Skeletal muscle tissue (tissue), 4 donors: ENCODE data around the gene FAM111A. TPM values are rescaled to one million over a fixed set of nuclear protein-coding genes. Genes with fewer than 3 reads are reported as not detected.

ENCODE experiments used
- H3K27ac ChIP-seq: one replicate; pipeline ENCODE4 v1.7.0; 2013; ENCODE audit warnings: mild to moderate bottlenecking, low read depth, low read length, inconsistent platforms
- H3K27me3 ChIP-seq, 3 donors: one replicate each; pipeline ENCODE4 v1.7.0; 2013; ENCODE audit warnings: low read length in 3 of 3; ENCODE audit not compliant: control insufficient read depth in 3 of 3, insufficient read depth in 3 of 3
- H3K36me3 ChIP-seq, 3 donors: one replicate each; pipeline ENCODE4 v1.7.0; 2013; ENCODE audit warnings: low read length in 3 of 3; ENCODE audit not compliant: control insufficient read depth in 3 of 3, insufficient read depth in 3 of 3
- H3K4me1 ChIP-seq, 3 donors: one replicate each; pipeline ENCODE4 v1.7.0; 2013; ENCODE audit warnings: low read length in 3 of 3, mild to moderate bottlenecking in 3 of 3; ENCODE audit not compliant: control insufficient read depth in 3 of 3, insufficient read depth in 3 of 3
- H3K4me3 ChIP-seq, 3 donors: one replicate each; pipeline ENCODE4 v1.7.0; 2013; ENCODE audit warnings: low read length in 3 of 3
- H3K9ac ChIP-seq, 3 donors: one replicate each; pipeline ENCODE4 v1.7.0; 2013; ENCODE audit warnings: low read length in 3 of 3, mild to moderate bottlenecking in 3 of 3, moderate library complexity in 2 of 3, low read depth in 1 of 3
- H3K9me3 ChIP-seq, 3 donors: one replicate each; pipeline ENCODE4 v1.7.0; 2013; ENCODE audit warnings: low read length in 3 of 3; ENCODE audit not compliant: control insufficient read depth in 3 of 3
- total RNA-seq: library from RNA; depleted of rRNA; stranded (reverse); fragments of >200 nt; gene quantifications from one replicate; pipeline ENCODE4 v1.2.3, GENCODE V29; 2014
- donor health status: Osteomylitis.

FAM111A gene
- total RNA-seq, 1 donor from 2014 or later, result 17.2 TPM

GRCh38 chr11:59158206-59159068 lies 15.8 kb downstream of the FAM111A start:
- H3K27me3 ChIP-seq, result no peaks in the 10 kb centered on the region
- no peak overlapping the region for H3K4me3 ChIP-seq
- no peak overlapping the region for H3K27ac ChIP-seq

GRCh38 chr11:59164028-59164427 lies 21.4 kb downstream of the FAM111A start:
- Histone ChIP-seq H3K9ac (no peak overlapping the region), H3K36me3 (no peaks in the 10 kb centered on the region), H3K27me3 (no peaks in the 10 kb centered on the region), H3K4me1 (no peaks in the 10 kb centered on the region), H3K4me3 (no peak overlapping the region), H3K27ac (no peak overlapping the region), H3K9me3 (no peaks in the 10 kb centered on the region)

More at GRCh38 chr11:59158206-59159068, 15.8 kb downstream of the FAM111A start:
- Histone ChIP-seq H3K9me3 (no peaks in the 10 kb centered on the region), H3K9ac (no peak overlapping the region), H3K4me1 (no peaks in the 10 kb centered on the region), H3K36me3 (no peaks in the 10 kb centered on the region)

DNA sequence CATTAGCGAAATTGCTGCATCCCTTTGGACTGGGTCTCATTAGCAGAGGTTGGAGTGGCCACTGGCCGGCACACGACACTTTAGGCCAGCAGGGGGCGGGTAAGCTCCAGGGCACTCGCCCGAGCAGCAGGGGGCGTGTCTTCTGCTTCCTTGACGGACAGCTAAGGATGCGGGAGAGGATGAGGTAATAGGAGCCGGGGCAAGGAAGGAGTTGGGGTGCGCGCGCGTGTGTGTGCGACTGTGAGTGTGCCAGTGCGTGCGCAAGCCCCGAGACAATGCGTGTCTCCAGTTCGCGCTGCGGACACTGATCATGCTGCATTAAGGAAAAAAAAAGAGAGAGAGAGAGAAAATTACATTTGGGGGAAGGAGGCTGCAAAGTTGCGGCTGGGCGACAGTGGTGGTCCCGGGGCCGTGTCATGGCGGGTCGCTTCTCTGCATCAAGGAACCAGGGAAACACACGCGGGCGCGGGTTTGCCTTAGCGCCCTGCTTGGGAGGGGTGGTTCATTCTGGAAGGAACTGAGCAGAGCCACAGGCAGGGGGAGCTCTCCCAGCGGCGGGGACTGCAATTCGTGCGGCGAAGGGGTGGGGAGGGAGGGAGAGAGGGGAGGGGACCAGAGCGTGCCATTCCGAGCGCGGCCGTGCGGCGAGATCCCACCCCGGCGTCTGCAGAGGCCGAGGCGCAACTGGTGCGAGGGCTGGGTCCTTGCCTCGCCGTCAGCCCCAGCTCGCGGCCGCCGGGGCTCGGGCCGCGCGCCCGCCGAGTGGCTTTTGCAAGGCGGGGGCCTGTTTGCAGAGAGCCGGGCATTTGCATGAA lies 29.1 kb downstream of the FAM111A start, which contains the start of gene DTX4:
Gene DTX4, plus strand, starts transcription at position 625 of the 815 bp plus-strand sequence. CDS start 464 bp downstream, outside the sequence.
- H3K4me1 ChIP-seq, result peaks cover 7 to 17% (median 12%) of the 10 kb centered on the region in 3 donors
- no peaks in the 10 kb centered on the region for H3K9me3 ChIP-seq
- H3K27me3 ChIP-seq, result peaks cover 6 to 11% (median 9%) of the 10 kb centered on the region in 3 donors
- H3K4me3 ChIP-seq, result peak within 1 kb of the TSS; percentile 77 to 81 (median 78)
- H3K27ac ChIP-seq, result no peak within 1 kb of the TSS
- peak within 1 kb of the TSS in 2 of 3 donors; percentile 48 to 50 for H3K9ac ChIP-seq
- no peaks in the 10 kb centered on the region for H3K36me3 ChIP-seq

GRCh38 chr11:59172345-59173079 lies 29.9 kb downstream of the FAM111A start:
- Histone ChIP-seq H3K9ac (peak overlapping the region in 2 of 3 donors; percentile 48 to 50), H3K27ac (no peak overlapping the region), H3K36me3 (no peaks in the 10 kb centered on the region), H3K4me1 (peaks cover 7 to 17% (median 12%) of the 10 kb centered on the region in 3 donors), H3K9me3 (no peaks in the 10 kb centered on the region), H3K27me3 (peaks cover 6 to 11% (median 9%) of the 10 kb centered on the region in 3 donors), H3K4me3 (peak overlapping the region; percentile 77 to 81 (median 78))

GRCh38 chr11:59173080-59173963 lies 30.7 kb downstream of the FAM111A start:
- Histone ChIP-seq H3K27ac (peak overlapping the region; percentile 12), H3K9ac (peak overlapping the region in 2 of 3 donors; percentile 48 to 50), H3K27me3 (peaks cover 6 to 11% (median 9%) of the 10 kb centered on the region in 3 donors), H3K4me1 (peaks cover 7 to 17% (median 12%) of the 10 kb centered on the region in 3 donors), H3K36me3 (no peaks in the 10 kb centered on the region), H3K9me3 (no peaks in the 10 kb centered on the region), H3K4me3 (peak overlapping the region; percentile 69 to 81 (median 70))

DNA sequence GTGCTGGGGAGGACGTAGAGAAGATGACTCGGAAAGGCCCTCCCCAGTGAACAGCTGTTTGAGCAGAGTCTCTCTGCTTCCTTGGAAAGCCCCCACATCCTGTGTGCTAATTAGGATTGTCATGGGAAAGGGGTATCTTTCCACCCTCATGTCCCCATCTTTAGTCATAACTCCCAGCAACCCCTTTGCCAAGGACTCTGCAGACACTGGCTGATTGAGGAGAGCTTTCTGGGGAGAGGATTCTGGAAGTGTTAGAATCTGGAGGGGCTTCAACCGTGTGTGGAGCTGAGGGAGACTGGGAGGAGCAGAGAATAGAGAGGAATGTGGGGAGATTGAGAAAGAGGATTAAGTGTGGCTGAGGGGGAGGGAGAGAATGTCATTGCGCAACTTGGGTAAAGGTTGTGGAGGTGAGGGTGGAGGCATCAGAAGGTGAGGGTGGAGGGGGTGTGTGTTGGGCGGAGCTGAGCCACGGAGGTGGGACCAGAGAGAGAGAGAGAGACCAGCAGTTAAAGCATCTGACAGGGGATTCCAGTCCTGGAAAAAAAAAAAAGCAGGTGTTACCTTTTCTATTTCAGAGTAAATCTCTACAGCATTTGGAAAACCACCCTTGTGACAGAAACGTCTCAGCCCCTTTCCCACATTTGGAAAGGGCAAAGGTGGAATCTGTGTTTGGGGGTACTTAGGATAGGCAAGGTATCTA lies 31.5 kb downstream of the FAM111A start:
- H3K4me3 ChIP-seq, result peak overlapping the region in 2 of 3 donors; percentile 70 to 81
- H3K9me3 ChIP-seq, result no peaks in the 10 kb centered on the region
- no peaks in the 10 kb centered on the region for H3K36me3 ChIP-seq
- no peak overlapping the region for H3K27ac ChIP-seq
- peaks cover 6 to 11% (median 9%) of the 10 kb centered on the region in 3 donors for H3K27me3 ChIP-seq
- H3K4me1 ChIP-seq, result peaks cover 7 to 17% (median 12%) of the 10 kb centered on the region in 3 donors
- peak overlapping the region in 1 of 3 donors; percentile 25 for H3K9ac ChIP-seq

DNA sequence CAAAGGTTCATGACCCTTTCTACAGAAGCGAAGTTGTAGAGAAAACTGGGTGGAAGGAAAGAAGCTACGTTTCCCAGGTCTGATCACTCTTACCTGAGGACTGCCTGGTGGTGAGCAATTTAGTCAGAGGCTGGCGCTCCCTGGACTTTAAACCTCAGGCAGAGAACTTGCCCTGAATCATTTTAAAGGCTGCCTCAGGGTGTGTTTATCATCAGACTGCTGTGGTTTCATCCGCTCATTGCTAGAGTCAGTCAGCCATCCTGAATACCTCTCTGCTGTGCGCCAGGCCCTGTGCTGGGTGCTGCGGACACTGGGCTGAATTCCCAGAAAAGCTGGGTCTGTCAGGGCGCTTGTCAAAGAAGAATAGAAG lies 32.0 kb downstream of the FAM111A start:
- Histone ChIP-seq H3K4me1 (peaks cover 7 to 17% (median 12%) of the 10 kb centered on the region in 3 donors), H3K27me3 (peaks cover 6 to 11% (median 9%) of the 10 kb centered on the region in 3 donors), H3K36me3 (no peaks in the 10 kb centered on the region), H3K9ac (no peak overlapping the region), H3K27ac (no peak overlapping the region), H3K9me3 (no peaks in the 10 kb centered on the region), H3K4me3 (no peak overlapping the region)

GRCh38 chr11:59175091-59175501 lies 32.4 kb downstream of the FAM111A start:
- no peaks in the 10 kb centered on the region for H3K9me3 ChIP-seq
- no peak overlapping the region for H3K4me3 ChIP-seq
- peaks cover 6 to 11% (median 9%) of the 10 kb centered on the region in 3 donors for H3K27me3 ChIP-seq
- H3K9ac ChIP-seq, result no peak overlapping the region
- peaks cover 7 to 17% (median 12%) of the 10 kb centered on the region in 3 donors for H3K4me1 ChIP-seq
- no peak overlapping the region for H3K27ac ChIP-seq
- H3K36me3 ChIP-seq, result no peaks in the 10 kb centered on the region
